Measurements from ENCODE around the gene GALK2. TPM values are rescaled to one million over a fixed set of nuclear protein-coding genes. Genes with fewer than 3 reads are reported as not detected.
"Not testable (repeated sequence)": the region's sequence is repeated elsewhere in the genome, so short reads cannot be mapped to it uniquely, and the experiment has no call there.

Gene GALK2
- total RNA-seq, 1 donor from 2014 or later: 50.1 TPM

DNA sequence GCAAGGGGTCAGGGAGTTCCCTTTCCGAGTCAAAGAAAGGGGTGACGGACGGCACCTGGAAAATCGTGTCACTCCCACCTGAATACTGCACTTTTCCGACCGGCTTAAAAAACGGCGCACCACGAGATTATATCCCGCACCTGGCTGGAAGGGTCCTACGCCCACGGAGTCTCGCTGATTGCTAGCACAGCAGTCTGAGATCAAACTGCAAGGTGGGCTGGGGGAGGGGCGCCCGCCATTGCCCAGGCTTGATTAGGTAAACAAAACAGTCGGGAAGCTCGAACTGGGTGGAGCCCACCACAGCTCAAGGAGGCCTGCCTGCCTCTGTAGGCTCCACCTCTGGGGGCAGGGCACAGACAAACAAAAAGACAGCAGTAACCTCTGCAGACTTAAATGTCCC lies 184.4 kb downstream of the GALK2 start:
- not testable (repeated sequence) for H3K4me3 ChIP-seq (ENCODE audit: low read length in 3 of 3); H3K27ac ChIP-seq (ENCODE audit: low read depth, low read length); H3K36me3 ChIP-seq (ENCODE audit: control insufficient read depth in 3 of 3, insufficient read depth in 3 of 3, low read length in 3 of 3); H3K27me3 ChIP-seq (ENCODE audit: control insufficient read depth in 3 of 3, insufficient read depth in 3 of 3, low read length in 3 of 3); H3K9me3 ChIP-seq (ENCODE audit: control insufficient read depth in 3 of 3, low read length in 3 of 3); H3K4me1 ChIP-seq (ENCODE audit: control insufficient read depth in 3 of 3, insufficient read depth in 3 of 3, low read length in 3 of 3); H3K9ac ChIP-seq (ENCODE audit: low read depth in 1 of 3, low read length in 3 of 3)

DNA sequence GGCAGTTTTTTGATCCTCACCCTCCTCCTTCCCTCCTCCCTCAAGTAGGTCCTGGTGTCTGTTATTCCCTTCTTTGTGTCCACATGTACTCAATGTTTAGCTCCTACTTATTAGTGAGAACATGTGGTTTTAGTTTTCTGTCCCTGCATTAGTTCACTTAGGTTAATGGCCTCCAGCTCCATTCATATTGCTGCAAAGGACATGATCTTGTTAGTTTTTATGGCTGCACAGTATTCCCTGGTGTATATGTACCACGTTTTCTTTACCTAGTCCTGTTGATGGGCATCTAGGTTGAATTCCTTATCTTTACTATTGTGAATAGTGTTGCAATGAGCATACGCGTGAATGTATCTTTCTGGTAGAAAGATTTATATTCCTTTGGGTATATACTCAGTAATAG lies 191.3 kb downstream of the GALK2 start:
- Histone ChIP-seq H3K9ac (ENCODE audit: low read depth in 1 of 3, low read length in 3 of 3) (no peak overlapping the region), H3K27me3 (ENCODE audit: control insufficient read depth in 3 of 3, insufficient read depth in 3 of 3, low read length in 3 of 3) (no peaks in the 10 kb centered on the region), H3K4me1 (ENCODE audit: control insufficient read depth in 3 of 3, insufficient read depth in 3 of 3, low read length in 3 of 3) (no peaks in the 10 kb centered on the region), H3K27ac (ENCODE audit: low read depth, low read length) (no peak overlapping the region), H3K9me3 (ENCODE audit: control insufficient read depth in 3 of 3, low read length in 3 of 3) (no peaks in the 10 kb centered on the region), H3K4me3 (ENCODE audit: low read length in 3 of 3) (no peak overlapping the region), H3K36me3 (ENCODE audit: control insufficient read depth in 3 of 3, insufficient read depth in 3 of 3, low read length in 3 of 3) (no peaks in the 10 kb centered on the region)

DNA sequence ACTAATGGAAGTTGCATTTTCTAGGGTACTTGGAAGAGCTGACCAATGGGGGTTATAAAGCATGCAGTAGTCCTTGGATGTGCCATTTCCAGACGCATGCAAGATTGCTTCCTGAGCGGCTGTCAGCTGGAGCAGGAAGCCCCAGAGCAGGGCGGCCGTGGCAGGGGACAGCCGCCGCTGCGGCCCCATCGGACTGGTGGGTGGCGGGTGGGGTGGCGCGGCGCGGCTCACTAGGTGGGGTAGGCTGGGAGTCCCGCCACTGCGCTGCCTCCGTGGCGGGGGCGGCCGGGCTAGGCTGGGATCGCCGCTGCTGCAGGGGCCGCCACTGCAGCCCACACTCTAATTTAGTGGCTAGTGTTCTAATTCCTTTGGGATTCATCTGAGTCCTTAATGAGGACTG lies 196.4 kb downstream of the GALK2 start:
- Histone ChIP-seq H3K9ac (ENCODE audit: low read depth in 1 of 3, low read length in 3 of 3) (no peak overlapping the region), H3K36me3 (ENCODE audit: control insufficient read depth in 3 of 3, insufficient read depth in 3 of 3, low read length in 3 of 3) (no peaks in the 10 kb centered on the region), H3K9me3 (ENCODE audit: control insufficient read depth in 3 of 3, low read length in 3 of 3) (no peaks in the 10 kb centered on the region), H3K4me3 (ENCODE audit: low read length in 3 of 3) (no peak overlapping the region), H3K27me3 (ENCODE audit: control insufficient read depth in 3 of 3, insufficient read depth in 3 of 3, low read length in 3 of 3) (no peaks in the 10 kb centered on the region), H3K4me1 (ENCODE audit: control insufficient read depth in 3 of 3, insufficient read depth in 3 of 3, low read length in 3 of 3) (no peaks in the 10 kb centered on the region), H3K27ac (ENCODE audit: low read depth, low read length) (no peak overlapping the region)

DNA sequence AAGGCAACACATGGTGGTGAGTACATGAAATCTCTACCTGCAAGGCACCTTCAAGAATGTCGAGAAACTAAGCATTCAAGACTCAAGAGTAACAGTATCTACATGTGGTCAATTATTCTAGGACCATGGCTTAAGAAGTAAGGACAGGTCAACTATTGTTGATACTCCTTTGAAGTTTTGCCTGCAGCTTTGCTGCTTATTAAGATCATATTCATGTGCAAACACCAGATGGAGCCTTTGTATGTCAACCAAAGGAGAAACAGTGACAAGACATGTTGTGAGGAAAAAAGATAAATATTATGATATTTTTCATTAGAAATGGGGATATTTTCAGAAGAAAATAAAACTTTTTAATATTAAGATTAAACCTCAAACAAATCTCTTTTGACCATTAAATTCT lies 200.7 kb downstream of the GALK2 start:
- Histone ChIP-seq H3K4me1 (ENCODE audit: control insufficient read depth in 3 of 3, insufficient read depth in 3 of 3, low read length in 3 of 3) (no peaks in the 10 kb centered on the region), H3K4me3 (ENCODE audit: low read length in 3 of 3) (no peak overlapping the region), H3K9me3 (ENCODE audit: control insufficient read depth in 3 of 3, low read length in 3 of 3) (no peaks in the 10 kb centered on the region), H3K9ac (ENCODE audit: low read depth in 1 of 3, low read length in 3 of 3) (no peak overlapping the region), H3K27me3 (ENCODE audit: control insufficient read depth in 3 of 3, insufficient read depth in 3 of 3, low read length in 3 of 3) (no peaks in the 10 kb centered on the region), H3K36me3 (ENCODE audit: control insufficient read depth in 3 of 3, insufficient read depth in 3 of 3, low read length in 3 of 3) (no peaks in the 10 kb centered on the region), H3K27ac (ENCODE audit: low read depth, low read length) (no peak overlapping the region)

DNA sequence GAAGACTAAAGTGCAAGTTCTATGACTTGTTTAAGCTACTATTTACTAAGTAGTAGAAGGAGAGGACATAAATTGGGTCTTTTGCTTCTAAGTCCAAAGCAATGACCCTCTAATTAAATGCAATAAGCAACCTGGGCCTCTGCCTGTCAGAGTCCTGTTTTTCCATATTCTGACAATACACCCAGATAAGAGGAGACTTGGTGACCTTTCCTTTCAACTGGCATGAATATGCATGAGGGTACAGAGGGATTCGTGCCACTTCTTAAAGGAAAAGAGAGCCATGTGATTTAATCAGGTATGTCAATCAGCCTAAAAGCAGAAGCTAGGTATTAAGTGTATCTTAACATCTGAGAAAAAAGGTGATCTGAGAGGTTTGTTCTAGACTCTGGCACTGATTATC lies 202.3 kb downstream of the GALK2 start:
- Histone ChIP-seq H3K9me3 (ENCODE audit: control insufficient read depth in 3 of 3, low read length in 3 of 3) (no peaks in the 10 kb centered on the region), H3K4me1 (ENCODE audit: control insufficient read depth in 3 of 3, insufficient read depth in 3 of 3, low read length in 3 of 3) (no peaks in the 10 kb centered on the region)

DNA sequence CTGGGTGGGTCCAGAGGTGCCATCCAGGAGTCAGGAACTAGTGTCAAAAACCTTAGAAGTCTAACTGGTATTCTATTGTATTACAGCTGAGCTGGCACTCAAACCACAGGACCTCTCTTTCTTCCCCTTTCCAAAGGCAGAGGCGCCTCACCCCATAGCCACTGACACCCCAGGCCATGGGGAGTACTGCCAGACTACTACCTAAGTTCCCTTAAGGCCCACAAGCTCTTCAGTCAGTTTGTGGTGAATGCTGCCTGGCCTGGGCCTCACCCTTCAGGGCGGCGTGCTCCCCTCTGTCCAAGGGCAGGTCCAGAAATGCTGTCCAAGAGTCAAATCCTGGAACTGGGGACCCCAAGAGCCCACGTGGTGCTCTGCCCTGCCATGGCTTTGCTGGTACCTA lies 209.9 kb downstream of the GALK2 start:
- Histone ChIP-seq H3K4me1 (ENCODE audit: control insufficient read depth in 3 of 3, insufficient read depth in 3 of 3, low read length in 3 of 3) (no peaks in the 10 kb centered on the region), H3K27me3 (ENCODE audit: control insufficient read depth in 3 of 3, insufficient read depth in 3 of 3, low read length in 3 of 3) (no peaks in the 10 kb centered on the region), H3K27ac (ENCODE audit: low read depth, low read length) (no peak overlapping the region), H3K9me3 (ENCODE audit: control insufficient read depth in 3 of 3, low read length in 3 of 3) (no peaks in the 10 kb centered on the region), H3K9ac (ENCODE audit: low read depth in 1 of 3, low read length in 3 of 3) (no peak overlapping the region), H3K4me3 (ENCODE audit: low read length in 3 of 3) (no peak overlapping the region), H3K36me3 (ENCODE audit: control insufficient read depth in 3 of 3, insufficient read depth in 3 of 3, low read length in 3 of 3) (no peaks in the 10 kb centered on the region)

More for the DNA sequence above, 202.3 kb downstream of the GALK2 start:
- Histone ChIP-seq H3K27ac (ENCODE audit: low read depth, low read length) (no peak overlapping the region), H3K9ac (ENCODE audit: low read depth in 1 of 3, low read length in 3 of 3) (no peak overlapping the region), H3K36me3 (ENCODE audit: control insufficient read depth in 3 of 3, insufficient read depth in 3 of 3, low read length in 3 of 3) (no peaks in the 10 kb centered on the region), H3K27me3 (ENCODE audit: control insufficient read depth in 3 of 3, insufficient read depth in 3 of 3, low read length in 3 of 3) (no peaks in the 10 kb centered on the region), H3K4me3 (ENCODE audit: low read length in 3 of 3) (no peak overlapping the region)

DNA sequence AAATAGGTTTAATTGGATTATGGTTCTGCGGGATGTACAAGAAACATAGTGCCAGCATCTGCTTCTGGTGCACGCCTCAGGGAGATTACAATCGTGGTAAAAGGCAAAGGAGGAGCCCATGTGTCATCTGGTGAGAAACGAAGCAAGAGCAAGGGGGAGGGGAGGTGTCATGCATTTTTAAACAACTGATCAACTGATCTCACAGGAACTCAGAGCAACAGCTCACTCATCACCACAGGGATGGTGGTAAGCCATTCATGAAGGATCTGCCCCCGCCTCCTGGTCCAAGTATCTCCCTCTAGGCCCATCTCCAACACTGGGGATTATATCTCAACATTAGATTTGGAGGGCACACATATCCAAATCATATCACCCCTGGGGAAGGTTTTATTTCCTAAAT lies 210.9 kb downstream of the GALK2 start:
- H3K27ac ChIP-seq (ENCODE audit: low read depth, low read length): no peak overlapping the region
- H3K4me3 ChIP-seq (ENCODE audit: low read length in 3 of 3): no peak overlapping the region
- no peaks in the 10 kb centered on the region for H3K36me3 ChIP-seq (ENCODE audit: control insufficient read depth in 3 of 3, insufficient read depth in 3 of 3, low read length in 3 of 3)
- H3K9ac ChIP-seq (ENCODE audit: low read depth in 1 of 3, low read length in 3 of 3): no peak overlapping the region
- no peaks in the 10 kb centered on the region for H3K9me3 ChIP-seq (ENCODE audit: control insufficient read depth in 3 of 3, low read length in 3 of 3)
- H3K27me3 ChIP-seq (ENCODE audit: control insufficient read depth in 3 of 3, insufficient read depth in 3 of 3, low read length in 3 of 3): no peaks in the 10 kb centered on the region
- H3K4me1 ChIP-seq (ENCODE audit: control insufficient read depth in 3 of 3, insufficient read depth in 3 of 3, low read length in 3 of 3): no peaks in the 10 kb centered on the region

Small RNA genes lying within 50 kb of the gene (small RNA-seq; reads per million reads assigned to genes)
- gene MIR4716 (not detected), gene RF00019 (not detected), gene RN7SL307P (not detected)

Other genes with a start within 250 kb of the GALK2 start
- 2.1 TPM for gene SHC4, start 206.3 kb upstream of the GALK2 start, total RNA-seq
- 20.4 TPM for gene SECISBP2L, start 123.8 kb upstream of the GALK2 start, total RNA-seq
- 40.7 TPM for gene COPS2, start 14.6 kb upstream of the GALK2 start, total RNA-seq

Measured in skeletal muscle tissue (tissue), 5 donors.